ACC112 (cell line): ENCODE results near the gene STK16.

Source experiments
- H2AFZ ChIP-seq: fragments of 200-600 bp; sonication (generic); one replicate; pipeline ENCODE4 v1.6.0; 2017; ENCODE audit warnings: antibody characterized with exemption, low read length; ENCODE audit not compliant: unreplicated experiment
- H3K27ac ChIP-seq: fragments of 200-600 bp; sonication (generic); 2 replicates; pipeline ENCODE4 v1.5.1; 2014; ENCODE audit warnings: low read depth, mild to moderate bottlenecking, antibody characterized with exemption, low read length, moderate library complexity
- H3K27me3 ChIP-seq: fragments of 200-600 bp; sonication (generic); 2 replicates; pipeline ENCODE4 v1.6.1; 2014; ENCODE audit warnings: mild to moderate bottlenecking, antibody characterized with exemption, low read length, moderate library complexity, mixed read lengths; ENCODE audit not compliant: insufficient read depth
- H3K36me3 ChIP-seq: fragments of 200-600 bp; sonication (generic); 2 replicates; pipeline ENCODE4 v1.6.1; 2016; ENCODE audit warnings: mild to moderate bottlenecking, antibody characterized with exemption, low read length, moderate library complexity, mixed read lengths; ENCODE audit not compliant: insufficient read depth
- H3K4me1 ChIP-seq: fragments of 200-600 bp; sonication (generic); one replicate; pipeline ENCODE4 v1.6.1; 2016; ENCODE audit warnings: low read length, mixed read lengths; ENCODE audit not compliant: insufficient read depth, unreplicated experiment, control insufficient read depth
- H3K4me3 ChIP-seq: fragments of 200-600 bp; sonication (generic); 2 replicates; pipeline ENCODE4 v1.5.1; 2014; ENCODE audit warnings: mild to moderate bottlenecking, low read depth, low read length
- H3K79me2 ChIP-seq: fragments of 200-600 bp; sonication (generic); one replicate; pipeline ENCODE4 v1.6.0; 2016; ENCODE audit warnings: low read length; ENCODE audit not compliant: control insufficient read depth, unreplicated experiment, insufficient read depth

The STK16 gene

GRCh38 chr2:219290381-219291171 is 45.3 kb downstream of the STK16 start:
- Histone ChIP-seq H3K27ac (peak overlapping the region; percentile 33; the same call in 1 of the 2 replicates), H3K4me1 (peaks cover 20% of the 10 kb centered on the region), H2AFZ (no peak overlapping the region), H3K27me3 (no peaks in the 10 kb centered on the region), H3K36me3 (no peaks in the 10 kb centered on the region), H3K79me2 (no peaks in the 10 kb centered on the region), H3K4me3 (no peak overlapping the region)

GRCh38 chr2:219291394-219291793 is 46.1 kb downstream of the STK16 start:
- peaks cover 17% of the 10 kb centered on the region for H3K4me1 ChIP-seq
- no peak overlapping the region for H2AFZ ChIP-seq
- H3K79me2 ChIP-seq = no peaks in the 10 kb centered on the region
- no peak overlapping the region for H3K27ac ChIP-seq
- H3K36me3 ChIP-seq = no peaks in the 10 kb centered on the region
- no peaks in the 10 kb centered on the region for H3K27me3 ChIP-seq
- H3K4me3 ChIP-seq = no peak overlapping the region

GRCh38 chr2:219291910-219292490 is 46.7 kb downstream of the STK16 start:
- no peak overlapping the region for H2AFZ ChIP-seq
- H3K27ac ChIP-seq = no peak overlapping the region
- no peaks in the 10 kb centered on the region for H3K27me3 ChIP-seq
- no peaks in the 10 kb centered on the region for H3K36me3 ChIP-seq
- no peak overlapping the region for H3K4me3 ChIP-seq
- H3K4me1 ChIP-seq = peaks cover 11% of the 10 kb centered on the region
- H3K79me2 ChIP-seq = no peaks in the 10 kb centered on the region

GRCh38 chr2:219292616-219293015 is 47.3 kb downstream of the STK16 start:
- Histone ChIP-seq H3K27me3 (no peaks in the 10 kb centered on the region), H3K27ac (no peak overlapping the region), H3K4me1 (peaks cover 11% of the 10 kb centered on the region), H3K4me3 (no peak overlapping the region), H3K36me3 (no peaks in the 10 kb centered on the region), H2AFZ (no peak overlapping the region), H3K79me2 (no peaks in the 10 kb centered on the region)

- Histone ChIP-seq H2AFZ (no peak overlapping the region), H3K4me1 (peaks cover 11% of the 10 kb centered on the region), H3K27ac (no peak overlapping the region), H3K79me2 (no peaks in the 10 kb centered on the region), H3K27me3 (no peaks in the 10 kb centered on the region), H3K4me3 (no peak overlapping the region), H3K36me3 (no peaks in the 10 kb centered on the region)
These were observed 48.5 kb downstream of the STK16 start for GRCh38 chr2:219293736-219294231.

- no peak overlapping the region for H3K27ac ChIP-seq
- no peaks in the 10 kb centered on the region for H3K36me3 ChIP-seq
- peak overlapping the region; percentile 73 for H3K4me3 ChIP-seq
- peak overlapping the region; percentile 76 for H2AFZ ChIP-seq
- peaks cover 7% of the 10 kb centered on the region for H3K4me1 ChIP-seq
- no peaks in the 10 kb centered on the region for H3K79me2 ChIP-seq
- H3K27me3 ChIP-seq = no peaks in the 10 kb centered on the region
These were observed 49.4 kb downstream of the STK16 start for GRCh38 chr2:219294356-219295351.

- no peaks in the 10 kb centered on the region for H3K36me3 ChIP-seq
- no peaks in the 10 kb centered on the region for H3K4me1 ChIP-seq
- H3K27ac ChIP-seq = no peak overlapping the region
- no peak overlapping the region for H3K4me3 ChIP-seq
- H3K79me2 ChIP-seq = no peaks in the 10 kb centered on the region
- 0 out of 2 replicates have a peak, but pooled peaks cover under 1% of the 10 kb centered on the region for H3K27me3 ChIP-seq
- no peak overlapping the region for H2AFZ ChIP-seq
These were observed 50.9 kb downstream of the STK16 start for GRCh38 chr2:219296142-219296541.

- Histone ChIP-seq H3K79me2 (no peaks in the 10 kb centered on the region), H3K27me3 (peaks cover 7% of the 10 kb centered on the region; the same call in 1 of the 2 replicates), H3K36me3 (no peaks in the 10 kb centered on the region), H3K27ac (no peak overlapping the region), H3K4me3 (no peak overlapping the region), H3K4me1 (no peaks in the 10 kb centered on the region), H2AFZ (no peak overlapping the region)
These were observed 51.5 kb downstream of the STK16 start for GRCh38 chr2:219296631-219297391.

- no peaks in the 10 kb centered on the region for H3K36me3 ChIP-seq
- H3K27me3 ChIP-seq = peaks cover 14% of the 10 kb centered on the region; the same call in 1 of the 2 replicates
- H3K4me3 ChIP-seq = no peak overlapping the region
- H2AFZ ChIP-seq = no peak overlapping the region
- H3K27ac ChIP-seq = no peak overlapping the region
- H3K4me1 ChIP-seq = no peaks in the 10 kb centered on the region
- H3K79me2 ChIP-seq = no peaks in the 10 kb centered on the region
These were observed 52.6 kb downstream of the STK16 start for GRCh38 chr2:219297766-219298456.
